Thoracic aorta (tissue), 2 donors: Measurements from ENCODE around the gene NUDT3. TPM values are rescaled to one million over a fixed set of nuclear protein-coding genes. Genes with fewer than 3 reads are reported as not detected.

Experiments
- ATAC-seq: fragments of 150-250 bp; one replicate; pipeline ENCODE4 v1.8.0; 2017; ENCODE audit warnings: low read depth; ENCODE audit not compliant: insufficient number of reproducible peaks, low FRiP score
- DNase-seq: peaks from one replicate; pipeline ENCODE4 v3.0.0-alpha.2; 2020; ENCODE audit warnings: low spot score
- H3K27ac ChIP-seq, 2 donors: fragments of 200-600 bp; sonication (generic); 1 replicate in 1 of 2; 2 replicates in 1 of 2; pipeline ENCODE4 v1.5.1; 2016; ENCODE audit warnings: mild to moderate bottlenecking in 2 of 2, moderate library complexity in 2 of 2
- H3K27me3 ChIP-seq: fragments of 200-600 bp; sonication (generic); replicated peaks from 2 replicates; pipeline ENCODE4 v1.6.0; 2016; ENCODE audit warnings: mild to moderate bottlenecking; ENCODE audit not compliant: insufficient read depth
- H3K36me3 ChIP-seq: fragments of 200-600 bp; sonication (generic); one replicate; pipeline ENCODE4 v1.5.1; 2016
- H3K4me1 ChIP-seq, 2 donors: fragments of 200-600 bp; sonication (generic); 1 replicate in 1 of 2; 2 replicates in 1 of 2; pipeline versions ENCODE4 v1.5.1 to v1.6.0; 2016; ENCODE audit warnings: low read depth in 2 of 2, mild to moderate bottlenecking in 1 of 2; ENCODE audit not compliant: control insufficient read depth in 1 of 2
- H3K4me3 ChIP-seq: fragments of 200-600 bp; sonication (generic); 2 replicates; pipeline ENCODE4 v1.5.1; 2016; ENCODE audit warnings: mild to moderate bottlenecking
- H3K9me3 ChIP-seq: fragments of 200-600 bp; sonication (generic); 2 replicates; pipeline ENCODE4 v1.5.1; 2016
- CTCF ChIP-seq: fragments of 200-600 bp; sonication (generic); IDR thresholded peaks from one replicate; pipeline ENCODE4 v1.5.1; 2019; ENCODE audit warnings: antibody characterized with exemption
- total RNA-seq, 2 donors: library from RNA; depleted of rRNA; stranded (reverse); fragments of >200 nt; gene quantifications; one replicate each; pipeline versions ENCODE4 v1.1.0 to v1.2.3, GENCODE V29; 2016

Gene NUDT3
- total RNA-seq, 2 donors from 2014 or later: 34.8 to 46.8 TPM

- DNase-seq (no peak), ATAC-seq (no peak)
- peaks cover 60 to 76% of the 10 kb centered on the region in 2 donors for H3K4me1 ChIP-seq
- TF ChIP-seq CTCF: no peak
- H3K27ac ChIP-seq: peak overlapping the region in 1 of 2 donors; percentile 9
- no peaks in the 10 kb centered on the region for H3K9me3 ChIP-seq
- no peaks in the 10 kb centered on the region for H3K27me3 ChIP-seq
- H3K36me3 ChIP-seq: no peaks in the 10 kb centered on the region
- no peak overlapping the region for H3K4me3 ChIP-seq
These were observed 89.5 kb downstream of the NUDT3 start for GRCh38 chr6:34302929-34303328.

DNA sequence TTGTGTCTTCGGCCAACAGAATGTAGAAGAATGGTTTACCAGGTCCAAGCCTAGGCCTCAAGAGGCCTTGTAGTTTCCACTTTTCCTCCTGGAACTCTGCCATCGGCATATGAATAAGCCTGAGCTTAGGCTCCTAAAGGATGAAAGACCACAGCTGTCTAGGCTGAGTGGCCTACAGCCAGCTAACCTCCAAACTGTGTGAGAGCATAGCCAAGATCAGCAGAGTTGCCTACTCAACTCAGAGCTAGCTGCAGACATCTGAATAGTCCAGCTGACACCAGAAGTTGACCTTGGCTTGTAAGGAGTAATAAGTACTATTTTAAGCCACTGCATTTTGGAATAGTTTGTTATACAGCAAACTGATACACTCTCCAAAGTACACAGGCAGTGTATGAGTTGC is 91.1 kb downstream of the NUDT3 start:
- Histone ChIP-seq H3K4me3 (no peak overlapping the region), H3K36me3 (no peaks in the 10 kb centered on the region), H3K9me3 (no peaks in the 10 kb centered on the region), H3K4me1 (peaks cover 51 to 74% of the 10 kb centered on the region in 2 donors), H3K27me3 (no peaks in the 10 kb centered on the region), H3K27ac (peak overlapping the region in 1 of 2 donors; percentile 16)
- peak; percentile 73 for ATAC-seq
- peak; percentile 52 for DNase-seq
- TF ChIP-seq CTCF: no peak

DNA sequence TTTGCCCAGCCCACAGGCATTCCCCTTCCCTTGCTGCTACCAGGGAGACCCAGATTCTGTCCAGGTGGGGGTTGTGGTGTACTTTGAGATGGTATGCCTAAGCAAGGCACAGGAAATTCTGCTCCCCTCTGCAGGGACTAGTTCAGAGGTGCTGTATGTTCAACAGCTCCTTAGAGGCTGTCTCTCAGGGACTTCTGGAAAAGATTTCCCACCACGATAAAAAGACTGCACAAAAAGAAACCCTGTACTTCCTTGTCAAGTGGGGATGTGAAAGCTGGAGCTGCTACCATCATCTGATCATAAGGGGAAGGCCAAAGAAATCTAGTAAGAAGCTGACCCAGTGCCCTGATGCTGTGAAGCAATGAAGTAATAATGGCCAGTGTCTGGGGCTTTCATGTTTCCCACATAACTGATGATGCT is 92.1 kb downstream of the NUDT3 start:
- peaks cover 42 to 74% of the 10 kb centered on the region in 2 donors for H3K4me1 ChIP-seq
- H3K36me3 ChIP-seq: no peaks in the 10 kb centered on the region
- no peaks in the 10 kb centered on the region for H3K27me3 ChIP-seq
- ATAC-seq (no peak), DNase-seq (no peak)
- H3K9me3 ChIP-seq: no peaks in the 10 kb centered on the region
- TF ChIP-seq CTCF: no peak
- H3K27ac ChIP-seq: peak overlapping the region; percentile 9 to 56
- H3K4me3 ChIP-seq: no peak overlapping the region

- Histone ChIP-seq H3K36me3 (peaks cover 5% of the 10 kb centered on the region), H3K4me3 (no peak overlapping the region), H3K9me3 (no peaks in the 10 kb centered on the region), H3K4me1 (peaks cover 38 to 72% of the 10 kb centered on the region in 2 donors), H3K27me3 (no peaks in the 10 kb centered on the region), H3K27ac (no peak overlapping the region)
- DNase-seq: no peak
- no peak for ATAC-seq
- no peak for TF ChIP-seq CTCF
These were observed 93.5 kb downstream of the NUDT3 start for GRCh38 chr6:34298941-34299340.

GRCh38 chr6:34295721-34296120 is 96.7 kb downstream of the NUDT3 start:
- H3K9me3 ChIP-seq: no peaks in the 10 kb centered on the region
- ATAC-seq (no peak), DNase-seq (no peak)
- H3K4me1 ChIP-seq: peaks cover 18 to 47% of the 10 kb centered on the region in 2 donors
- H3K27ac ChIP-seq: no peak overlapping the region
- no peak for TF ChIP-seq CTCF
- no peak overlapping the region for H3K4me3 ChIP-seq
- H3K36me3 ChIP-seq: peaks cover 19% of the 10 kb centered on the region
- H3K27me3 ChIP-seq: no peaks in the 10 kb centered on the region
